ENCODE data around the gene MAST3.

GRCh38 chr19:18141031-18141430 lies 43.5 kb downstream of the MAST3 start:
- TF ChIP-seq GATA3 (IDR thresholded peaks at IDR 0.05; ENCODE audit: low read depth, low read length) (no peak), GATA2 (IDR thresholded peaks at IDR 0.05; ENCODE audit: low read depth, low read length) (no peak)

All from SH-SY5Y (cell line).